ENCODE results near the gene ZG16.
"Not testable (repeated sequence)": the region's sequence is repeated elsewhere in the genome, so short reads cannot be mapped to it uniquely, and the experiment has no call there.

Gene ZG16

GRCh38 chr16:29753516-29753915 is 24.5 kb upstream of the ZG16 start:
- DNase-seq, result no peak

- DNase-seq, result no peak
Measured at GRCh38 chr16:29756654-29757053, 21.4 kb upstream of the ZG16 start.

DNA sequence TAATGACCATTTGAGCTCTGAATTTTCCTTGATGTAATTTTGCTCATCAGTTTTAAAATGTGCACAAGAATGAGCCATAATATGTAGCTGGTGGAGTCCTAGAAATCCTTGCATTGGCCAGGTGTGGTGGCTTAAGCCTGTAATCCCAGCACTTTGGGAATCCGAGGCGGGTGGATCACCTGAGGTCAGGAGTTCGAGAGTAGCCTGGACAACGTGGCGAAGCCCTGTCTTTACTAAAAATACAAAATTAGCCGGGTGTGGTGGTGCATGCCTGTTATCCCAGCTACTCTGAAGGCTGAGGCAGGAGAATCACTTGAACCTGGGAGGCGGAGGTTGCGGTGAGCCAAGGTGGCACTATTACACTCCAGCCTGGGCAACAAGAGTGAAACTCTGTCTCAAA is 21.0 kb upstream of the ZG16 start:
- not testable (repeated sequence) for DNase-seq

GRCh38 chr16:29757950-29758466 is 20.0 kb upstream of the ZG16 start:
- DNase-seq, result no peak

DNA sequence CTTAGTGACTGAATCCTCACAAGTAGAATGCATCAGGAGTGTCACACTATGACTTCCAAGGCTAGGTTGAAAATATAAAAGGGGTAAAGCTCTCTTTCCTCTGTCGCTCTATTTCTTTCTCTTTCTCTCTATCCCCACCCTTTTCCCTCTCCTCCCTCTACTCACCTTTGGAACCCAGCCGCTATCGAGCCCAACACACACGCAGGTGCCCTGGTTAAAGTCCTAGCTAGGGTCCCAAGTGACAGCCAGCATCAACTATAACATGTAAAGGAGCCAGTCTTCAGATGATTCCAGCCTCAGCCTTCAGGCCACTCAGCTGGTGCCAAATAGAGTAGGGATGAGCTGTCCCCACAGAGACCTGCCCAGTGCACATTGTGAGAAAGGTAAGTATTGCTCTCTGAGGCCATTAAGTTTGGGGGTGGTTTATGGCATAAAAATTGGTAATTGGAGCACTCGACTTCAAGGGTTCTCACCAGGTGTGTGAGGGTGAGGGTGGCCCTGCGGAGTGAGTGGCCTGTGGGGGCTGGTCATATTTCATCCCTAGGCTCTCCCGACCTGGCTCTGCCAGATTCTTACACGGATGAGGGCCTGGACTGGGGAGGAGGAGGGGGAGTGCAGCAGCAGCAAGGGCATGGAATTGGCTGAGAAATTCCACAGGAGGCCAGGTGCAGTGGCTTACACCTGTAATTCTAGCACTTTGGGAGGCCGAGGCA is 17.3 kb upstream of the ZG16 start:
- no peak for DNase-seq

DNA sequence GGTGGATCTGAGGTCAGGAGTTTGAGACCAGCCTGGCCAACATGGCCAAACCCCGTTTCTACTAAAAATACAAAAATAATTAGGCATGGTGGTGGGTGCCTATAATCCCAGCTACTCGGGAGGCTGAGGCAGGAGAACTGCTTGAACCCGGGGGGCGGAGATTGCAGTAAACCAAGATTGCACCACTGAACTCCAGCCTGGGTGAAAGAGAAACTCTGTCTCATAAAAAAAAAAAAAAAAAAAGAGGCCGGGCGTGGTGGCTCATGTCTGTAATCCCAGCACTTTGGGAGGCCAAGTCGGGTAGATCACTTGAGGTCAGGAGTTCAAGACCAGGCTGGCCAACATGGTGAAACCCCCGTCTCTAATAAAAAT is 16.8 kb upstream of the ZG16 start:
- DNase-seq, result not testable (repeated sequence)

- DNase-seq, result no peak
Measured at GRCh38 chr16:29761882-29762281, 16.2 kb upstream of the ZG16 start.

GRCh38 chr16:29763326-29763725 is 14.7 kb upstream of the ZG16 start:
- DNase-seq, result no peak

DNA sequence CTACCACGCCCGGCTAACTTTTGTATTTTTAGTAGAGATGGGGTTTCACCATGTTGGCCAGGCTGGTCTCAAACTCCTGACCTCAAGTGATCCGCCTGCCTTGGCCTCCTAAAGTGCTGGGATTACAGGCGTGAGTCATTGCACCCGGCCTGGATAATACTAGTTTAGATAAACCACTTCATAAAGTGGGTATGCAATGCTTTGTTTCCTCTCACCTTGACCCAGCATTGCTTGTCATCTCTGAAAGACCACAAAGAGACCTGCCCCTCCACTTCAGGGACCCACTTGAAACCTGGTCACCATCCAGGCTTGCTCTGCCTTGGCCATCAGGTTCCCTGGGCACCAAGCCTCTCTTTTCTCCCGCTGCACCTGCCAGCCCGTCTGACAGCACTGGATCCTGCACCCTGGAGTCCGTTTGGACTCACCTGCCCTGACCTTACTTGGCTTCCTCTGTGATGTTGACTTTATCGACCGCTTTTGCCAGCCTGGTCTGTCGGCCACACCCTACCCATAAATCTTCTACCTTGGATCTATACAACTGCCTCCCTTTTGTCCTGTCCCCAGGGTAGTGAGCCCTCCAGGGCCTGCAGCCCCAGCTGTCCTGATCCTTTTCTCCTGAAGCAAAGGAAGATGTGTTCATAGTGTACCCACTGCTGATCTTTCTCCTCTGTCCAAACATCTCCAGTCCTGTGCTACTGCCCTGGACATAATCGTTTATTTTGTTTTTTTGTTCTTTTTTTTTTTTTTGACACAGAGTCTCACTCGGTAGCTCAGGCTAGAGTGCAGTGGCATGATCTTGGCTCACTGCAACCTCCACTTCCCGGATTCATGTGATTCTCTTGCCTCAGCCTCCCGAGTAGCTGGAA is 12.7 kb upstream of the ZG16 start:
- DNase-seq, result peak; percentile 42

- DNase-seq, result no peak
Measured at GRCh38 chr16:29766571-29766970, 11.5 kb upstream of the ZG16 start.

- DNase-seq, result no peak
Measured at GRCh38 chr16:29767062-29767461, 11.0 kb upstream of the ZG16 start.

GRCh38 chr16:29769507-29769906 is 8.5 kb upstream of the ZG16 start:
- DNase-seq, result no peak

- DNase-seq, result peak; percentile 66
Measured at GRCh38 chr16:29770250-29770929, 7.7 kb upstream of the ZG16 start.

- DNase-seq, result not testable (repeated sequence)
Measured at GRCh38 chr16:29772330-29772729, 5.7 kb upstream of the ZG16 start.

DNA sequence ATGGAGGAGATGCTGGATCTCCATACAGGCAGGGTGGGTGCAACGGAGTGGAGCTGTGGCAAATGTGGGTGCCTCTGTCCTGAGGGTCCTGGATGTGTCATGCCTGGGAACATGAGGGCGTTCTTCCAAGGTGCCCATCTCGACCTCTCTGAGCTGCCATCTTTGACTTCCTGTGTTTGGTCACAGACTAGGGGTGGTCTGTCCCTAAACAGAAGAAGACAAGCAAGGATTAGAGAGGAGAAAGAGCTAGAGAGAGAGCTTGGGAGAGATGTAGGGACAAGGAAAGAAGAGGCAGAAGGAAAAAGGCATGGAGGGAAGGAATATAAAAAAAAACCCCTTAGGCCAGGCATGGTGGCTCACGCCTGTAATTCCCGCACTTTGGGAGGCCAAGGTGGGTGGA is 3.3 kb upstream of the ZG16 start:
- no peak for DNase-seq

- no peak for DNase-seq
Measured at GRCh38 chr16:29775742-29776408, 2.2 kb upstream of the ZG16 start.

DNA sequence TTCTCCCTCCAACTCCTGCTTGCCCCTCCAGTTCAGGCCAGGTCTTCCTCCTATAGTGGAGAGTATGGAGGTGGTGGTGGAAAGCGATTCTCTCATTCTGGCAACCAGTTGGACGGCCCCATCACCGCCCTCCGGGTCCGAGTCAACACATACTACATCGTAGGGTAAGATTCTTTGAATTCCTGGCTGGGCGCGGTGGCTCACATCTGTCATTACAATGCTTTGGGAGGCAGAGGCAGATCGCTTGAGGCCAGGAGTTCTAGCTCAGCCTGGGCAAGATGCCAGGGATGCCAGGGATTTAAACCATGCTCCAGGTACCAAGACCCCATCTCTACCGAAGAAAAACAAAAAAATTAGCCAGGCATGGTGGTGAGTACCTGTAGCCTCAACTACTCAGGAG is 1.4 kb downstream of the ZG16 start:
- no peak for DNase-seq

DNA sequence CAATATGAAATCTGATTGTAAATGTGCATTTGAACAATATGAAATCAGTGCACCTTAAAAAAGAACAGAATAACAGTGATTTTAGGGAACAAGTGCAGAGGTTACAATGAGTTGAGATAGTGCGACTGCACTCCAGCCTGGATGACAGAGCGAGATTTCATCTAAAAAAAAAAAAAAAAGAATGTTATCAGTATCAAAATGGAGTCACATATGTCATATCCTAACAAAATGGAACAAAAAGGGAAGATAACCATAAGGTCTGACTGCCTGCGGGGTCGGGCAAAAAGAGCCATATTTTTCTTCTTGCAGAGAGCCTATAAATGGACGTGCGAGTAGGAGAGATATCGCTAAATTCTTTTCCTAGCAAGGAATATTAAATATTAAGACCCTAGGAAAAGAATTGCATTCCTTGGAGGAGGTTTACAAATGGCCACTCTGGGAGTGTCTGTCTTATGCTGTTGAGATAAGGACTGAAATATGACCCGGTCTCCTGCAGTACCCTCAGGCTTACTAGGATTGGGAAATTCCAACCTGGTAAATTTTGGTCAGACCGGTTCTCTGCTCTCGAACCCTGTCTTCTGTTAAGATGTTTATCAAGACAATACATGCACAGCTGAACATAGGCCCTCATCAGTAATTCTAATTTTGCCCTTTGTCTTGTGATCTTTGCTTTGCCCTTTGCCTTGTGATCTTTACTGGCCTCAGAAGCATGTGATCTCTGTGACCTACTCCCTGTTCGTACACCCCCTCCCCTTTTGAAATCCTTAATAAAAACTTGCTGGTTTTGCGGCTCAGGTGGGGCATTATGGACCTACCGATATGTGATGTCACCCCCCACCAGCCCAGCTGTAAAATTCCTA is 5.3 kb downstream of the ZG16 start:
- DNase-seq, result not testable (repeated sequence)

GRCh38 chr16:29784157-29784556 is 6.1 kb downstream of the ZG16 start:
- no peak for DNase-seq

DNA sequence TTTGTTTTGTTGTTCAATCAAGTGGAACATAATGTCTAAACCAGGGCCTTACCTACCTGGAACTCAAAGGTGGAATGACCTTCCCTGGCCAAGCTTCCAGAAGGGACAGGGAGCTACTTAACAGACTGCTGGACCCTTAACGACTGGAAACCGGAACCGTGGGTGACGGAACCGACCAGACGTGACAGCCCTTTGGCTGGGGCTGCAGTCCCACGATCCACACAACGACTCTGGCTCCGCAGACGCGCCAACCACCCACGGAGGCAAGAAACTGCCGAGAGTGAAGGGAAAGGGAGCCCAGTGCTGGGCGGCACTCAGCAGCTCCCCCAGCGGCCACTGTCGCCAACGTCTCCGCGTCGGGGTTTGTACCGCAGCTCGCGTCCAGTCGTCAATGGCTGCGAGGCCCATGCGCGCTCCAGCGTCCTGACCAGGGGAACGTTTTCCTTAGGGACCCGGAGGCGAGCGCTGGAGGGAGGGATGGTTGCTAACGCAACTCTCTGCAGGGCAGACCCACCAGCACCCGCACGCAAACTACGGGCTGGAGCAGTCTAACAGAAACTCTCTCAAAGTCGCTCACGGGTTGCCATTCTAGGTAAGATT is 6.9 kb downstream of the ZG16 start:
- DNase-seq, result no peak

- DNase-seq, result not testable (repeated sequence)
Measured at GRCh38 chr16:29787155-29787554, 9.1 kb downstream of the ZG16 start.

- no peak for DNase-seq
Measured at GRCh38 chr16:29789775-29790182, 11.7 kb downstream of the ZG16 start.

All from COR-L47 (cell line).